Activated effector memory CD4-positive, alpha-beta T cell treated with Interleukin-2 at 50 U/mL for 16 hours (primary cell): ENCODE results near the gene GMDS.
"Not testable (repeated sequence)": the region's sequence is repeated elsewhere in the genome, so short reads cannot be mapped to it uniquely, and the experiment has no call there.

Experiments used
- DNase-seq: peaks from one replicate; pipeline ENCODE4 v3.0.0-alpha.2; 2020

The GMDS gene

DNA sequence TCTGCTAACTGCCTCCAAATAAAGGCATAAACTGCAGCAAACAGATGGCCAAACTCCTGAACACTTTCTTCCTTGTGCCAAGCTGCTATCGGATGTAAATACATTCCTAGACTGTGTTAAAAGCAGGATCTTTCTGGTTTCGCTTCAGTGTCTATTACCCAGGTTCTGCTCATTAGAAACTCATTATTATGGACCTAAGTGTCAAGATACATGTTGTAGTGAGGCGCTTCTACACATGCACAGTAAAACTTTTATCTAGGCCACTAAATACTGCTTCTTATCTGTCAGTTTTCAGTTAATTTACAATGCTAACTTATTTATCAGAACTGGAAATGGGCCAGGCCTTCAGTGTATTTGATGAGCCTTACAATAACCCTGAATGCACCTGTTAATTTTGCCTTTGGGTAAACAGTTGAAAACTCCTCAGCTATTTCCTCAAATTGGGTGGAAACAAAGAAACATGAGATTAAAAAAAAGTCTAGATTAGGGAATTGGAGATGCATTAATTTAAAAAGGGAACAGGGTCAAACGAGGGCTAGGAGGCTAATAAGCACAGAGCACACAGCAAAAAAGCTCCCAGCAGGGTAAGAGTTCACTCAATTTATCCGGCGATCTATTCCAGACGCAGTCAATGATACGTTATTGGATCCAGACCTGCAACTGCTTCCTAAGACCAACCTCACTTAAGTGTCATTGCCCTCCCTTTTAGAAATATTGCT, 395.1 kb downstream of the GMDS start:
- no peak for DNase-seq

DNA sequence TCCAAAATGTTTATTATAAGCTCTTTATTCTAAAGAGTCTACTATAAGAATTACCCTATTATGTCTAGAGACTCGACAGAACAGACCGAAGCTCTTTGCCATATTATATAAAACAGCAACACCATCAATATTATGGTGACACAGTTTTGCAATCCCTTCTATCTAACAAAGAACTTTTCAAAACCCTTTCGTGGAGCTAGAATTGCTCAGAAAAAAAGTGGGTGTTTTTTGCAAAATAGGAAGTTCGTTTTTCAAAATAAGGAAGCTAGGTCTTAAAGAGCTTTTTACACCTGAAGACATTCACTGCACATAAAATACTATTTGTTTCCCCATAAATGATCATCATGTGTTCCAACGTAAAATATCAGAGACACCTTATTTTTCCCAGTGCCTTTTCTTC, 395.7 kb downstream of the GMDS start:
- no peak for DNase-seq

DNA sequence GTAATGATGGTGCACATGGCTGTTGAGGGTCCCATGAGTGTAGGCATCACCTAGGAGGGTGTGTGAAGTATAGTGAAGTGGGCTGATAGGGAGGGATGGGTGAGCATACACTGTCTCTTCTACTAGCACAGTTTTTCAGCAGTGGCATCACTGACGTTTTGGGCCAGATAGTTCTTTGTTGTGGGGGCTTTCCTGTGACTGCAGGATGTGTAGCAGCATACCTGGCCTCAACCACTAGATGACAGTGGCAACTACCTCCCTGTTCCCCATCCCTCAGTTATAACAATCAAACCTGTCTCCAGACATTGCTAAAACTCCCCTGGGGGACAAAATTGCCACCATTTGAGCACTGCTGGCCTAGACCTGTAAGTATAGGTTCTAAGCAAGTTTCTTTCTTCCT, 396.7 kb downstream of the GMDS start:
- no peak for DNase-seq

DNA sequence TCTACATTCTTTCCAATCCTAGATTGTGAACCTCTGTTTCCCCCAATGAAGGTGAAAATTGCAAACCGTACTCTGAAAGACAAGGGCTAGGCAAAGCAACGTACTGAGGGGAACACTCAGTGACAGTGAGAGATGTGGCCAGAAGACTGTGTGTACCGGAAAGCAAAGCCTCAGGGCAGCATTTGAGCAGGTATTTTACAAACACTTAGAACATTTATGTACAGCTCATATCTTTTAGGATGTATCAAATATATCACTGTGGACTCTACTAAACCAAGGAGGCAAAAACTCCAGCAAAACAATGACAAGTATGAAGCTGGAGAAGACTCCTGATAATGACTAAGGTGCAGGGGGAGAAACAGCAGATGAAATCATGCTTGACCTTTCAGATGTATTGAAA, 398.8 kb downstream of the GMDS start:
- DNase-seq, result no peak

DNA sequence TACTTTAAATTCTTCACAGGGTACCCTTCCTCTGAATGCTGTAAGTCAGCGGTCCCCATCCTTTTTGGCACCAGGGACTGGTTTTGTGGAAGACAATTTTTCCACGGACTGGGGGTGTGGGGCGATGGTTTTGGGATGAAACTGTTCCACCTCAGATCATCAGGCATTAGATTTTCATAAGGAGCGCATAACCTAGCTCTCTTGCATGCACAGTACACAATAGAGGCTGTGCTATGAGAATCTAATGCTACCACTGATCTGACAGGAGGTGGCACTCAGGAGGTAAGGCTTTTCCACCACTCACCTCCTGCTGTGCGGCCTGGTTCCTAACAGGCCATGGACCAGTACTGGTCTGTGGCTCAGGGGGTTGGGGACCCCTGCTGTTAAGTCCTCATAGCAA, 399.9 kb downstream of the GMDS start:
- DNase-seq, result not testable (repeated sequence)

DNA sequence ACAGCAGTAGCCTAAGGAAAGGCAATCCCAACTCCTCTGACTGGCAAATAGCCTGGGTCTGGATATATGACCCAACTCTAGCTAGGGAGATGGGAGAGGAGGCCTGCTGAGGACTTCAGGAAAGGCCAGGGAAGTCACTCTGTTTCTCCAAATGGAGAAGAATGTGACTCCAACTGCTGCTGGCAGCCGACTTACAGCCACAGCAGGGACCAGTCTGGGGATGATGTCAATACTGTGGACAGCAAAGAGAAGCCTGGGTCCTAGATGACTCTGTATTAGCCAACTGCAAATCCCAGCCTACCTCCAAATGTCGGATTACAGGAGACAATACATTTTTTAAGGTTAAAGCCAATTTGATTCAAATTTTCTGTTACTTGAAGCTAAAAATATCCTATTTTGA, 403.1 kb downstream of the GMDS start:
- no peak for DNase-seq

DNA sequence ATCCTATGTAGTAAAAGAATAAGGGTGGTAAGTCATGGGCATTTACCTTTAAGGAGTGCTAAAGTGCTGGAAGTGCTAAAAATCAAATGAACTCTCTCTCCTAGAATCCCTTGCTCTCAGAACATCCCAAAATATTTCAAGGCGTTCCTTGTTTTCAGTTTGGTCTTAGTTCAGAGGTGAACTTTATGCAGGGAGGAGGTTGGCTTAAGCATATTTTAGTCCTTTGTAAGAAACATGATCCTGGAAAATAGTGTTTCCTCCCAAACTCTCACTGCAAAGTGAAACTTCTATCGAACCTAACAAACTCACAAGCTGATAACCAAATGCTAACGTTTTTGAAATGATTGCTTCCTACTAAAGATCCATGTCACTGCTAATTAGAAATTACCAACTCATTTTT, 404.3 kb downstream of the GMDS start:
- DNase-seq, result no peak

DNA sequence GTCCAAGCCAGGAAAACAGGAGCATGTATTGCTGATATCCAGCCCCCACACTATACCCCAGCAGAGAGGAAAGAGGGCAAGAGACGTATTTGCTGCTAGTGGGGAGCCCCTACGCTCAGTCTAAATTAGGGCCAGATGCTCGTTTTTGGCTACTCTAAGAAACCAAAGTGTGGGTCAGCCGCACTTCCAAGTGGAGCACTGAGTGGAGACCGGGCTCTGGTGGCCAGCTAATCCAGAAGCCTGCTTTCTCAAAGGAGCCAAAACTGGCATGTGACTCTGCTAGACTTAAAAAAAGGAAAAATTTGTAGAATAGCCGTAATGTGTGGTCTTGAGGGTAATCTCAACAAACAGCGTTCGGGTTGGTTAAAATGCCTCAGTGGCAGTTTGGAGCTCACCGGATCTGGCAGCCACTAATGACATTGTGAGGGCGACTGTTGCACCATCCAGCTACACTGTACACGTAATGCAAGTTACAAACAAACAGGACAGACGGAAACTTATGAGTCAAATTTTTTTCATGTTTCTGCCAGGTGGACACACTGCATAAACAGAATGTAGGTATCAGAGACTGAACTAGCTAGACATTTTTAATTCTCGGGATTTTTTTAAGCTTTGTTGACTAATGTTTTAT, 404.8 kb downstream of the GMDS start:
- DNase-seq, result no peak

DNA sequence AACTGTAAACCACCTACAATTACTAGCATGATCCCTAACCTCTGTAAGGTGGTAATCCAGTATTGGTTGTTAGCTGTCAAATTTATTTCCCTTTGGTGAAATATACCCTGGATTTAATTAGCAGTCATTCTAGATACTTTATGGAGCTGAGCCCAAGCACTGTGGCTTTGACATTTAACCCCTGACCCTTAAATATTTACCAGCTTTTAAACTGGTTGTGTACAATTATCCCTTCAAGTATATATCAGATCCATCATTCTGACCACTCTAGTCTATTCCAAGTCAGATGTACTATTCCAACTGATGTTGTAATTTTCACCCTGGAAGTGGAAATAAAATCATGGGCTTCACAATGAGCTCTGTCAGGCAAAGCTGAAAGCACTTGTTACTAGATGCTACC, 406.0 kb downstream of the GMDS start:
- no peak for DNase-seq

DNA sequence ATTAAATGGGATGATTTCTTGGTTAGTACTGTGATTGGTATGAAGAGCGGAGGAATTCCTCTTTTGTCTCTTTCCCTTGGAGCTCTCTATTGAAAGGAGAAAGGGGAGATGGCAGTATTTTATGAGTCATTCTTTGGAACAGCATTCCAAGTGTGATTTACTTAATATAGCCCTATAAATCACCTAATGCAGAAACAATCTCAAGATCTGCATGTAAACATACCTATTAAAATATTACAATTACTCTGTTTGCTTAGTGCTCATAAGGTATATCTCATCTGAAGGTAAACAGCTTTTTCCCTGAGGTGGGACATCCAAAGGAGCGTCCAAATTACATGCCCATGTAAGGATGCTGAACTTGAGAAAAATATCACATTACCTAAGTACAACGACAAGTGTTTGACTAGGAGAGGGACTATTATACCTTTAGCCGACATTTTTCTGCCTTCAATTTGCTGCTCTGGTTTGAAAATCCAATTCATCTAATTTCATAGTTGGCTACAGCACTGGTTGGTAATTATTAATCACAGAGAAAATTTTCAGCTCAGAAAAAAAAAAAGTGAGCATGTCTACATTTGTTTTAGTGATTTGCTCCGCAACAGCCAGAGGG, 406.7 kb downstream of the GMDS start:
- no peak for DNase-seq

DNA sequence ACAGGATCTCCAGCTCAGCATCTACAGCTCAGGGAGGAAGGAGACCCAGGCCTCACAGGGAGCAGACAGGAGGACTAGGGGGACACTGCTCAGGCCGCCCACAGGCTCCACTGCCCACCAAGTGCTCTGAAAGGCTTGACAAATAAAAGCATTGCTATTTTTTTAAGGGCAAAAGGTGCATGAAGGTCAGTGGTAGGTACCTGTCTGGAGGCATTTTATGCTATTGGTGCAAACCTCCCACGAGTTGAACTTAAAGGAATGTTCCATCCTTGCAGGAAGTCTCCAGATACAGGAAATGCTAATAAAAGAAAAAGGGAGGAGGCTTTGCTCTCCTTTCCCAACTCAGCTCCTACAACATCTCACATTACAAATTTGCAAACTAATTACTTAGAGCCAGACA, 407.6 kb downstream of the GMDS start:
- no peak for DNase-seq

DNA sequence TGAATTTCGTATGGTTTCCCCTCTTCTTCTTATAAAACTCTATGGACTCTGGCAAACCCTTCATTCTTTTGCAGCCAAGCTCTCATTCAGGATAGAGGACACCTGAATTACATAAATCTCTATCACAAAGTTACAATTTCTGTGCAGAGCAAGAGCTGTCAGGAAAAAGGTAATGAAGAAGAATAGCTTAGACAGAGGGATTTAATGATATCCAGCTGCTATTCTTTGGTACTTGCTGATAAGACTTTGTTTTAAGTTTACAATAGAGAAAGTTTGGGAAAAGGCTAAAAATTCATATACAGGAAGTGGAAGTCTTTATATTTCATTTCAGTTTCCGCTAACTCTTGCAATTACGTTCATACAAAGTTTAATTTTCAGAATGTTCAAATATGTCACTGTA, 408.7 kb downstream of the GMDS start:
- no peak for DNase-seq

DNA sequence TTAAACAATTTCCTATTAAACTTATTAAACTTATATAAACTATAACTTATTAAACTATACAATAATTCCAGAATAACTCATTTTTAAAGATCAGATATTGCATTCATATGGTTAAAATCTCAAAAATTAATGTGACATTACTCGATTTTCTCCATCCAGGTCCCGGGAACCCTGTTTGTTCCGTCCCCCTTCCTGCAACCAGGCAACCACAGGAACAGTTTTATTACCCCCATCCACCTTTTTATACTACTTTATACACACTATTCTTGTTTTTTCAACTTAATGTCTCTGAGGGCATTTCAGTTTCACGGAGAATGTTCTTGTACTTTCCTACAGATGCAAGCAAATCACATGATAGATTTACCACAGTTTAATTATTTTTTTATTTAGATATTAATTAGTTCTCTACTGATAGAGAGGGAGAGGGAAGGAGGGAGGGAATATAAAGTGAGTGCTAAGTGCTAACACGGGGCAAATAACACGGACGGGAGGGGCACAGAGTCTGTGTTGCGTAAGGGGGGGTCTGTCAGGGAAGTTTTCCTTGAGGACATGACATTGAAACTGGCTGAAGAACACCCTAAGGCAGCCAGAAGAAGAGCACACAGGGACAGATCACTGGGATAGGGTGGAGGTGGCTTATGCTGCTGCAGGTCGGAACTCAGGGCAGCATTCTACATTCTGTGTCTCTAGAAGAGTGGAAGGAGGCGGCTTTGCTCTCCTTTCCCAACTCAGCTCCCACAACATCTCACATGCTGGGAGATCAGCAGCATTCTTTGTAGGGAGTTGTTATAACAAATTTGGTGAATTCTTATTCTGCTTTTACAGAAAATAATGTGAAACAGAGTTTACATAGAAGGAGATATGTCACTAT, 410.5 kb downstream of the GMDS start:
- DNase-seq, result no peak

DNA sequence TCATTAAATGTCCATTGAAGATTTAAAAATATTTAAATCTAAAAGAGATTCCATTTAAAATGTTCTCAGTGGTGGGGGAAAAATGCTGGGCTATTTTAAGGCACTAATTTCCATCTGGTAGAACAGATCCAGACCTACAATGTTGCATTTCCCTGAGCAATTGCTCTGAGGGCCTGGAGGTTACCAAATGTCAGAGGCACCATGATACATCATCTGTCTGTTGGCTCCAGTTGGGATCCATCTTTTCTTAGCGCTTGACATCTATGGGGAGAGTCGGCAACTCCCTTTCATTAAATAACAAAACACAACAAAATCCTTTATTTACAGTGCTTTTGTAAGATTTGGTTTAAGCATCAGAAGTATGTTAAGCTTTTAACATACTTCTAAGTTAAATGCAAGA, 411.2 kb downstream of the GMDS start:
- DNase-seq, result no peak

DNA sequence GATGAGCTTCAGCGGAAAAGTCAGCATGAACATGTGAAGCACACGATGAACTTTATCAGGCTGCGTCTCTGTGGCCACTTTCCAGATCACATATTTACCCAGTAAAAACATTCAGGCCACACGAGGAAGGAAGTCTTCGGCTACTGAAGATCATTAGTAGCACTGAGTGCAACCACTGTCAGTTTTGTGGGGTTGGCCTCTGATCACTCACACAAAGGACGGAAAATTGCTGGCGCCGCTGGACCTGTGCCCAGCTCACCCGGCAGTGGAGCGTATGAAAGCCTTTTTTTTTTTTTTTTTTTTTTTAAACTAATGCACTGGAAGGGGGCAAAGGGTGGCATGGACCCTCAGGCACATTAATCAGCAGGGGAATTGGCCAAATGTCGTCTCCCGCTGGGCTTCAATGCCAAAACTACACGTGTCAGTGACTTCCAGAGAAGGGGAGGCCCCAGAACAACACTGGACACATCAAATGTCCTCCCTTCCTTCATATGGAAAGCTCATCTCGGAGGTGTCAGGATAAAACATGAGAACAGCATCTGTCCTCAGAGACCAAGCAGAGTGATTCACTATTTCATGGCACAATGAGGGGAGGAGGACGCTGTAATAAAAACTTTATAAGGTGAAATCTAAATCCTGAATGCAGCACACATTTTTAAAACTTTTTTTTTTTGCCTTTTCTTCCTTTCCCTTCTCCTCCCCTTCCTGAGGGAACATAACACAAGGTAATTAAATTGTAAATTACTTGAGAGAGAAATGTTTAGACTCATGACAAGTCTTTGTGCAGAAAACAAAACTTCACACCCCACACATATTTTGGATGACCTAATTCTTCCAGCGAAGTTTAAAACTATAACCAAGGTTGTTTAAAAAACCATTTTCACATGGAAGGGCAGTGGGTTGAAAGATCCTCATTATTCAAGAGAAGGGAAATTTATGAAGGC, 412.3 kb downstream of the GMDS start:
- no peak for DNase-seq

DNA sequence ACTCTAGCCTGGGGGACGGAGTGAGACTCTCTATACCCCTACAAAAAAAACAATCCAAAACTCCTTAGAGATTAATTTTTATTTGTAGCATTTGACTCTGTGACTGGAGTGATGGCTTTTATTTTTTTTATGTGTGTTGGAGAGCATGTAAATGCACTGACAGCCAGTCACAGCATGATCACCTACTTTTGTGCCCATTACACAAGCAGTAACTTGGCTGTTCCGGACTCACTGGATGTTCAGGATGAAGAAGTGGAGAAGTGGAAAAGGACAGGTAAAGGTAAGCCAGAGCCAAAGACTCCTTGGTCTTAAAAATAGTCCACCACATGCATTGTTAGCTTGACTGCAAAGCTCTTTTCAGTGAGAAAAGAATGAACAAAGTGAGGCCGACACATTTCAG, 413.0 kb downstream of the GMDS start:
- no peak for DNase-seq

DNA sequence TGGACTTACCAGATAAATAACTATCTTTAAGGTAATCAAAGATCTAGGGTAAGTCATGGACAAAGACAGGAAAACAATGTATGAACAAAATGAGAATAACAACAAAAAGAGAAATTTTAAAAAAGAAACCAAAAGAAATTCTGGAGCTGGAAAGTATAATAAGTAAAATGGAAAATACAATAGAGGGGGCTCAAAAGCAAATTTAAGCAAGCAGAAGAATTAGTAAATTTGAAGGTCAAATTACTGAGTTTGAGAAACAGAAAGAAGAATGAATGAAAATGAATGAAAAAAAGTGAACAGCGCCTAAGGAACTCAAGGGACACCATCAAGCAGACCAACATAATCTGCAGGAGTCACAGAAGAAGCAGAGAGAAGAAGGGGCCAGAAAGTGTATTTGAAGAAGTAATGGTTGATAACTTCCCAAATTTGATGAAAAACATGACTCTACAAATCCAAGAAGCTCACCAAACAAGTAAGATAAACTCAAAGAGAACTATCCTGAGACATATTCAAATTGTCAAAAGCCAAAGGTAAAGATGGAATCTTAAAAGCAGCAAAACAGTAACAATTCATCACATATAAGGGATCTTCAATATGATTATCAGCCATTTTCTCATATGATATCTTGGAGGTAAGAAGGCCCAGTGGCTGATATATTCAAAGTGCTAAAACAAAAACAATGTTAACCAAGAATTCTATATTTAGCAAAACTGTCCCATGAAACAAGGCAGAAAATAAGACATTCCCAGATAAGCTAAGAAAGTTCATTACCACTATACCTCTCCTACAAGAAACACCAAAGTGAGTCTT, 417.2 kb downstream of the GMDS start:
- DNase-seq, result no peak

DNA sequence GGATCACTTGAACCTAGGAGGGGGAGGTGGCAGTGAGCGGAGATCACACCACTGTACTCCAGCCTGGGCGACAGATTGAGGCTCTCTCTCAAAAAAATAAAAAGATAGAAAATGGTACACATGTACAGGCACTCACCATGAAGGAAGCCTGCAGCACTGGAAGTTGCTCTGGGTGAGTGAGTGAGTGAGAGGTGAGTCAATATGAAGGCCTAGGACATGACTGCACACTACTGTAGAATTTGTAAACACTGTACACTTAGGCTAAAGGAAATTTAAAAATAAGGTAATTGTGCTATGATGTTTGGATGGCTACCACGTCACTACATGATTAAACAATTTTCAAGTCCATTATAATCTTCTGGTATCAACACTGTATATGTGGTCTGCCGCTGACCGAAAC, 419.5 kb downstream of the GMDS start:
- no peak for DNase-seq

DNA sequence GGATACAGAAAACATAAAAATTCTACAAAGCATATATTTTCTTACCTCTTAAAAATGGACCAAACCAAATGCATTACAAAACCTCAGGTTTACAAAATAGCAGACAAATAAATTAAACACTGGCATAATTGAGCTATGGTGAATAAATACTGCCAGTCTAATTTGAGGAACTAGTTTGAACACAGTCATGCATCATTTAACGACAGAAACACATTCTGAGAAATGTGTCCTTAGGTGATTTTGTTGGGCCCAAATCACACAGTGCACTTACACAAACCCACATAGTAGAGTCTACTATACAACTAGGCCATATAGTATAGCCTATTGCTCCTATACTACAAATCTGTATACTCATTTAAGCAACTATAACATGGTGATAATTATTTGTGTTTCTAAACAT, 420.1 kb downstream of the GMDS start:
- DNase-seq, result no peak

DNA sequence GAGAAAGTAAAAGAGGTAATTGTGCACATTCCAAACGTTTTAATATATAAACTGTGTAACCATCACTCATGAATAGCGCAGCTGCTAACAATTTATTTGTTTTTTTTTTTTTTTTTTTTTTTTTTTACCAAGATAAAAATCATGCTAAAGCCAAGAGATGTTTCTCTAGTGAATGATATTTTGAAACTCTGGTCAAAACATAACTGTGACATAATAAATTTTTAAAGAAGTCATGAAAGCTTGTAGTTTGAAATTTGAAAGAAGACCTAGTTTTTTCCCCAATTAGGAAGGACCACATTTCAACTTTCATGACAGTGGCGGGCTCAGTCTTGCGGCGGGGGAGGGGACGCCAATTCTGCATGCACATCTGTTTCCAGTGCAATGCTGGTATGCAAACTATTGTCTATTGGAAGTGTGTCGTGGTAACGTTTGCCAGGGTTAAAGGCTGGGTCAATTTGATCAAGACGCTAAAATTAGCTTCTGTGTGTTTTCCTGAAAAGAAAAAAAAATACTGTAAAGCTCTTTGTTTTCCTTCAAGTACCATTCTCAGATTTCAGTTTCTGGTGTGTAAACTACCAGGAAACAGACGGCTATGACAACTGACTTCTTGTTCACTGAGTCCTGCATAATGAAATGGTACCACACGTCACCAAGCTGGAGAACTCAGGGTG, 423.8 kb downstream of the GMDS start:
- DNase-seq, result no peak

DNA sequence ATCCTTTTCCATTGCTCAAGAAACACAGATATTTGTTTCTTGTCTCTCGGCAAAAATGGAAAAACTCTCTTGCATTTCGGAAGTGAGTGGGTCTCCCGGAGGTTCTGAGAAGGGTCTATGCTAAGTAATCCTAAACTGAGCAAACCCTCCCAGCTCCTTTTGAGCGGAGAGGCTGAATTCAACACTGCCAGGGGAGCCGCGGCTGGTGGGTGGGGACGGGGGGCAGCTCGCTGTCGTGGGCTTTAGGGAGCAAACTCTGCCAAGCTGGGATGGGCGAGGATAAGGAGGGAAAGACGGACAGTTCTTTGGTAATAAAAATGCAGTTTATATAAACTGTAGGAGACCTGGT, 424.3 kb downstream of the GMDS start:
- DNase-seq, result no peak
